IMR-90 (cell line): ENCODE measurements around the gene SHROOM1. TPM values are rescaled to one million over a fixed set of nuclear protein-coding genes. Genes with fewer than 3 reads are reported as not detected.

Experiments used
- ATAC-seq: fragments of 200-7000 bp; cut with Tn5 transposase; 2 replicates; pipeline ENCODE4 v1.9.1; 2020; ENCODE audit warnings: low read depth, mild to moderate bottlenecking, moderate library complexity
- BruUV-seq: library from RNA; stranded (reverse); fragments of 400-500 nt; replicated peaks from 2 replicates; lab custom pipeline; 2021; lab: Mats Ljungman, UMichigan
- CTCF ChIA-PET: fragments of 300-600 bp; formaldehyde crosslinking; extraction: SDS; loops from one replicate; lab custom pipeline; 2021; ENCODE audit warnings: antibody characterized with exemption; lab: Yijun Ruan, JAX
- POLR2A ChIA-PET: fragments of 300-600 bp; sonication (Branson Sonifier 250); formaldehyde crosslinking; loops from one replicate; lab custom pipeline; 2022; ENCODE audit warnings: antibody characterized with exemption; ENCODE audit not compliant: unreplicated experiment; lab: Charles Lee
- DNase-seq: peaks from one replicate; pipeline ENCODE4 v3.0.0; 2013
- H2AFZ ChIP-seq: replicated peaks from 2 replicates; pipeline ENCODE3; 2013; ENCODE audit warnings: low read length, mild to moderate bottlenecking; ENCODE audit not compliant: poor library complexity
- H2AK5ac ChIP-seq: 2 replicates; pipeline ENCODE4 v1.6.1; 2013; ENCODE audit warnings: low read depth, low read length, inconsistent platforms
- H2AK9ac ChIP-seq: replicated peaks from 2 replicates; pipeline ENCODE3; 2013; ENCODE audit warnings: mild to moderate bottlenecking, low read depth, low read length, moderate library complexity; ENCODE audit not compliant: poor library complexity
- H2BK120ac ChIP-seq: 2 replicates; pipeline ENCODE4 v1.6.1; 2013; ENCODE audit warnings: low read depth, low read length, inconsistent platforms
- H2BK15ac ChIP-seq: 3 replicates; pipeline ENCODE4 v1.6.1; 2013; ENCODE audit warnings: low read depth, low read length, inconsistent platforms
- H2BK20ac ChIP-seq: 2 replicates; pipeline ENCODE4 v1.6.1; 2013; ENCODE audit warnings: low read depth, mild to moderate bottlenecking, inconsistent platforms, low read length, moderate library complexity
- H2BK5ac ChIP-seq: 2 replicates; pipeline ENCODE4 v1.6.1; 2013; ENCODE audit warnings: mild to moderate bottlenecking, low read depth, low read length, inconsistent platforms; ENCODE audit not compliant: poor library complexity, severe bottlenecking
- H3K14ac ChIP-seq: replicated peaks from 2 replicates; pipeline ENCODE4 v1.6.1; 2013; ENCODE audit warnings: low read depth, low read length, inconsistent platforms
- H3K18ac ChIP-seq: 2 replicates; pipeline ENCODE4 v1.6.1; 2013; ENCODE audit warnings: low read depth, low read length, control low read depth
- H3K23ac ChIP-seq: 2 replicates; pipeline ENCODE4 v1.6.1; 2013; ENCODE audit warnings: low read depth, low read length, inconsistent platforms
- H3K27ac ChIP-seq: 2 replicates; pipeline ENCODE4 v1.5.1; 2013; ENCODE audit warnings: mild to moderate bottlenecking, control low read depth, low read length; ENCODE audit not compliant: insufficient read depth
- H3K27me3 ChIP-seq: 2 replicates; pipeline ENCODE4 v1.6.1; 2013; ENCODE audit warnings: low read length; ENCODE audit not compliant: control insufficient read depth, insufficient read depth
- H3K36me3 ChIP-seq: 2 replicates; pipeline ENCODE4 v1.6.1; 2013; ENCODE audit warnings: low read length, mixed read lengths; ENCODE audit not compliant: control insufficient read depth, insufficient read depth
- H3K4ac ChIP-seq: 2 replicates; pipeline ENCODE4 v1.6.1; 2013; ENCODE audit warnings: low read depth, low read length, inconsistent platforms
- H3K4me1 ChIP-seq: 2 replicates; pipeline ENCODE4 v1.6.1; 2013; ENCODE audit warnings: low read length, mixed read lengths; ENCODE audit not compliant: control insufficient read depth, insufficient read depth
- H3K4me2 ChIP-seq: 2 replicates; pipeline ENCODE4 v1.6.1; 2013; ENCODE audit warnings: low read depth, mild to moderate bottlenecking, control low read depth, low read length, moderate library complexity
- H3K4me3 ChIP-seq: 2 replicates; pipeline ENCODE4 v1.5.1; 2013; ENCODE audit warnings: low read depth, mild to moderate bottlenecking, control low read depth, low read length, moderate library complexity; ENCODE audit not compliant: insufficient read depth
- H3K56ac ChIP-seq: 2 replicates; pipeline ENCODE4 v1.6.1; 2013; ENCODE audit warnings: low read length, inconsistent platforms; ENCODE audit not compliant: insufficient read depth; ENCODE audit errors: extremely low read depth
- H3K79me1 ChIP-seq, 2 experiments: 2 replicates each; pipeline ENCODE4 v1.6.1; 2013; ENCODE audit warnings: low read length in 2 of 2, inconsistent platforms in 1 of 2, low read depth in 1 of 2
- H3K9ac ChIP-seq: 2 replicates; pipeline ENCODE4 v1.6.1; 2013; ENCODE audit warnings: low read depth, low read length, control low read depth
- H3K9me1 ChIP-seq: 2 replicates; pipeline ENCODE4 v1.6.1; 2013; ENCODE audit warnings: low read length, inconsistent platforms; ENCODE audit not compliant: insufficient read depth
- H3K9me3 ChIP-seq: 2 replicates; pipeline ENCODE4 v1.6.1; 2013; ENCODE audit warnings: low read length; ENCODE audit not compliant: control insufficient read depth, insufficient read depth
- H4K20me1 ChIP-seq: 2 replicates; pipeline ENCODE4 v1.6.1; 2013; ENCODE audit warnings: low read length, inconsistent platforms; ENCODE audit not compliant: insufficient read depth
- H4K5ac ChIP-seq: 2 replicates; pipeline ENCODE4 v1.6.1; 2013; ENCODE audit warnings: mild to moderate bottlenecking, low read depth, low read length, control low read depth
- H4K8ac ChIP-seq, 2 experiments: 2 replicates each; pipeline ENCODE4 v1.6.1; 2013; ENCODE audit warnings: low read depth in 2 of 2, low read length in 2 of 2, control low read depth in 1 of 2, inconsistent platforms in 1 of 2
- H4K91ac ChIP-seq: 2 replicates; pipeline ENCODE4 v1.6.1; 2013; ENCODE audit warnings: low read depth, low read length, inconsistent platforms; ENCODE audit not compliant: insufficient read depth
- BHLHE40 ChIP-seq: fragments of 150-350 bp; IDR thresholded peaks from 2 replicates; pipeline ENCODE4 v1.6.1; 2016; ENCODE audit warnings: mild to moderate bottlenecking, low read depth, low read length
- CHD1 ChIP-seq: IDR thresholded peaks from 2 replicates; pipeline ENCODE4 v1.6.1; 2012; ENCODE audit warnings: low read depth, low read length, improper control_type of control experiment
- MAFK ChIP-seq: IDR thresholded peaks from 2 replicates; pipeline ENCODE4 v1.6.1; 2012; ENCODE audit warnings: low read depth, low read length, improper control_type of control experiment
- MXI1 ChIP-seq: IDR thresholded peaks from 2 replicates; pipeline ENCODE4 v1.6.1; 2012; ENCODE audit warnings: low read depth, mild to moderate bottlenecking, low read length, moderate library complexity, borderline replicate concordance
- NFE2L2 ChIP-seq: fragments of 150-350 bp; IDR thresholded peaks from 2 replicates; pipeline ENCODE4 v1.6.1; 2016; ENCODE audit warnings: low read depth, mild to moderate bottlenecking, low read length
- RFX5 ChIP-seq: IDR thresholded peaks from 2 replicates; pipeline ENCODE4 v1.8.0; 2012; ENCODE audit warnings: low read depth, mild to moderate bottlenecking, low read length, moderate library complexity
- SMC3 ChIP-seq: fragments of 150-350 bp; IDR thresholded peaks from 2 replicates; pipeline ENCODE4 v1.6.1; 2016; ENCODE audit warnings: low read depth, mild to moderate bottlenecking, antibody characterized with exemption, low read length, moderate library complexity
- WGBS, 2 experiments: methylation state at CpG; one replicate each; pipeline versions ENCODE4 v1.1.5 to v1.1.7; 2013; ENCODE audit warnings: missing lambda C conversion rate in 2 of 2; ENCODE audit not compliant: insufficient read length in 1 of 2; ENCODE audit errors: extremely low coverage in 2 of 2; 5-methylcytosine and 5-hydroxymethylcytosine counted together
- dilution Hi-C: fragments of 300-500 bp; cut with HindIII; formaldehyde crosslinking; loops from one replicate; pipeline ENCODE4 v1.14.3; 2018; ENCODE audit warnings: low sequenced_read_pairs; ENCODE audit not compliant: unreplicated experiment
- in situ Hi-C: fragments of 300-500 bp; cut with MboI; formaldehyde crosslinking; loops from 3 replicates; pipeline ENCODE4 v1.14.3; 2019; ENCODE audit warnings: low sequenced_read_pairs, inconsistent platforms, mixed read lengths
- intact Hi-C: fragments of 100-400 bp; cut with micrococcal nuclease; formaldehyde crosslinking; loops from 2 replicates; pipeline ENCODE4 v1.10.0; 2022
- polyA plus RNA-seq, 3 experiments: library from polyadenylated mRNA; depleted of rRNA; stranded (reverse); fragments of >200 nt; gene quantifications; 2 replicates each; pipeline ENCODE4 v1.2.3, GENCODE V29; 2012; ENCODE audit warnings: low replicate concordance in 1 of 3
- total RNA-seq: library from RNA; depleted of rRNA; stranded (reverse); fragments of >200 nt; gene quantifications from 2 replicates; pipeline ENCODE4 v1.2.3, GENCODE V29; 2012
- TF ChIP-seq, protein P1 (sequence below): conservative IDR thresholded peaks from 2 replicates; pipeline ENCODE4 v1.5.1; 2012; ENCODE audit warnings: mild to moderate bottlenecking, low read depth, low read length, improper control_type of control experiment
- TF ChIP-seq, protein P2 (sequence below): fragments of 150-350 bp; IDR thresholded peaks from 2 replicates; pipeline ENCODE4 v1.6.1; 2017; ENCODE audit warnings: mild to moderate bottlenecking, antibody characterized with exemption, low read length, low read depth
- TF ChIP-seq, protein P3 (sequence below): fragments of 150-350 bp; IDR thresholded peaks from 2 replicates; pipeline ENCODE4 v1.6.1; 2016; ENCODE audit warnings: low read depth, mild to moderate bottlenecking, low read length, moderate library complexity, borderline replicate concordance

The SHROOM1 gene
- total and polyA plus RNA-seq, 2 of the 4 experiments (the other 2 are of a cell fraction): 1.4 to 6.3 TPM

DNA sequence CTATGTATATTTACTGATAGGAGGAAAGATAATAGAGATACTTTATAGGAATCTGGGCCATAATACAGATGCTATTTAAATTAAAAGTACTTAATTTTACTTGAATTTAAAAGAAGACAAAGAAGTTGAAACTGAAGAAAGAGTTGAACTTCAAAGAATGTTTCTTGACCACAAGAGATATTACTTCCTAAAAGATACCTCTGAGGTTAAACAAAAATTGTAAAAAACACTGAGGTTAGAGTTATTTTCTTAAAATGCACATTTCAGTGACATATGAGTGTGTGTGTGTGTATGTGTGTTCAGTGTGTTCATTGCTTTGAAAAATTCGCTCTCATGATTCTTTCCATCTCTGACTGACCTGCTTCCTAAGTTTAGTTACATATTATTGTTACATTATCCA is 49.9 kb downstream of the SHROOM1 start:
- H3K9me1 ChIP-seq: peaks cover 9% of the 10 kb centered on the region
- no peaks in the 10 kb centered on the region for H3K27me3 ChIP-seq
- H3K27ac ChIP-seq: no peak overlapping the region
- no peak overlapping the region for H4K8ac ChIP-seq
- H4K20me1 ChIP-seq: 0 out of 2 replicates have a peak, but pooled peaks cover 1% of the 10 kb centered on the region
- dilution Hi-C loops: no loop called here
- no peak overlapping the region for H3K4me3 ChIP-seq
- no peak overlapping the region for H3K56ac ChIP-seq
- peaks cover 16% of the 10 kb centered on the region for H3K4me1 ChIP-seq
- H2BK20ac ChIP-seq: no peak overlapping the region
- no TSS peak for BruUV-seq
- no peak overlapping the region for H3K14ac ChIP-seq
- ChIA-PET CTCF (interaction anchor here (0.6 kb wide), 1 partner anchor 19 kb away, joined by 3 read pairs; no protein-coding TSS in a partner anchor), POLR2A (no interaction called here)
- H2AK5ac ChIP-seq: no peak overlapping the region
- peaks cover under 1 to 20% of the 10 kb centered on the region in 2 experiments; a peak in 3 of 4 replicates for H3K79me1 ChIP-seq
- no peak overlapping the region for H4K91ac ChIP-seq
- H2BK5ac ChIP-seq: no peak overlapping the region
- H3K36me3 ChIP-seq: no peaks in the 10 kb centered on the region
- H2BK120ac ChIP-seq: no peak overlapping the region
- in situ Hi-C loops: no loop called here
- H3K4me2 ChIP-seq: no peak overlapping the region
- no peak overlapping the region for H3K18ac ChIP-seq
- no peak overlapping the region for H2AK9ac ChIP-seq
- H2AFZ ChIP-seq: no peak overlapping the region
- no peak overlapping the region for H2BK15ac ChIP-seq
- H3K23ac ChIP-seq: no peak overlapping the region
- no peak overlapping the region for H4K5ac ChIP-seq
- H3K4ac ChIP-seq: no peak overlapping the region
- no peak for DNase-seq
- H3K9ac ChIP-seq: no peak overlapping the region
- no peak for TF ChIP-seq BHLHE40
- no peak for TF ChIP-seq MXI1
- no peak for TF ChIP-seq SMC3
- TF ChIP-seq, protein P1, sequence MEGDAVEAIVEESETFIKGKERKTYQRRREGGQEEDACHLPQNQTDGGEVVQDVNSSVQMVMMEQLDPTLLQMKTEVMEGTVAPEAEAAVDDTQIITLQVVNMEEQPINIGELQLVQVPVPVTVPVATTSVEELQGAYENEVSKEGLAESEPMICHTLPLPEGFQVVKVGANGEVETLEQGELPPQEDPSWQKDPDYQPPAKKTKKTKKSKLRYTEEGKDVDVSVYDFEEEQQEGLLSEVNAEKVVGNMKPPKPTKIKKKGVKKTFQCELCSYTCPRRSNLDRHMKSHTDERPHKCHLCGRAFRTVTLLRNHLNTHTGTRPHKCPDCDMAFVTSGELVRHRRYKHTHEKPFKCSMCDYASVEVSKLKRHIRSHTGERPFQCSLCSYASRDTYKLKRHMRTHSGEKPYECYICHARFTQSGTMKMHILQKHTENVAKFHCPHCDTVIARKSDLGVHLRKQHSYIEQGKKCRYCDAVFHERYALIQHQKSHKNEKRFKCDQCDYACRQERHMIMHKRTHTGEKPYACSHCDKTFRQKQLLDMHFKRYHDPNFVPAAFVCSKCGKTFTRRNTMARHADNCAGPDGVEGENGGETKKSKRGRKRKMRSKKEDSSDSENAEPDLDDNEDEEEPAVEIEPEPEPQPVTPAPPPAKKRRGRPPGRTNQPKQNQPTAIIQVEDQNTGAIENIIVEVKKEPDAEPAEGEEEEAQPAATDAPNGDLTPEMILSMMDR: no peak
- TF ChIP-seq, protein P2, sequence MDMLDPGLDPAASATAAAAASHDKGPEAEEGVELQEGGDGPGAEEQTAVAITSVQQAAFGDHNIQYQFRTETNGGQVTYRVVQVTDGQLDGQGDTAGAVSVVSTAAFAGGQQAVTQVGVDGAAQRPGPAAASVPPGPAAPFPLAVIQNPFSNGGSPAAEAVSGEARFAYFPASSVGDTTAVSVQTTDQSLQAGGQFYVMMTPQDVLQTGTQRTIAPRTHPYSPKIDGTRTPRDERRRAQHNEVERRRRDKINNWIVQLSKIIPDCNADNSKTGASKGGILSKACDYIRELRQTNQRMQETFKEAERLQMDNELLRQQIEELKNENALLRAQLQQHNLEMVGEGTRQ: no peak
- TF ChIP-seq CHD1: no peak
- TF ChIP-seq MAFK: no peak
- TF ChIP-seq RFX5: no peak
- no peak for TF ChIP-seq NFE2L2
- TF ChIP-seq, protein P3, sequence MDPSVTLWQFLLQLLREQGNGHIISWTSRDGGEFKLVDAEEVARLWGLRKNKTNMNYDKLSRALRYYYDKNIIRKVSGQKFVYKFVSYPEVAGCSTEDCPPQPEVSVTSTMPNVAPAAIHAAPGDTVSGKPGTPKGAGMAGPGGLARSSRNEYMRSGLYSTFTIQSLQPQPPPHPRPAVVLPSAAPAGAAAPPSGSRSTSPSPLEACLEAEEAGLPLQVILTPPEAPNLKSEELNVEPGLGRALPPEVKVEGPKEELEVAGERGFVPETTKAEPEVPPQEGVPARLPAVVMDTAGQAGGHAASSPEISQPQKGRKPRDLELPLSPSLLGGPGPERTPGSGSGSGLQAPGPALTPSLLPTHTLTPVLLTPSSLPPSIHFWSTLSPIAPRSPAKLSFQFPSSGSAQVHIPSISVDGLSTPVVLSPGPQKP: no peak
- no peak for ATAC-seq
- no peaks in the 10 kb centered on the region for H3K9me3 ChIP-seq
- intact Hi-C loops: no loop called here
- WGBS, 2 experiments: no CpG with 5 or more reads among the region's 1 CpG
